Stomach (tissue), 9 donors: ENCODE measurements around the gene SKIC2. TPM values are rescaled to one million over a fixed set of nuclear protein-coding genes. Genes with fewer than 3 reads are reported as not detected.
"Not testable (repeated sequence)": the region's sequence is repeated elsewhere in the genome, so short reads cannot be mapped to it uniquely, and the experiment has no call there.

Experiments
- DNase-seq, 2 donors: peaks; one replicate each; pipeline versions ENCODE4 v3.0.0 to v3.0.0-alpha.2; 2013 to 2019
- H3K27ac ChIP-seq, 5 donors: fragments of 200-600 bp in 4 of 5; sonication (generic) in 4 of 5; one replicate each; pipeline ENCODE4 v1.5.1; 2013 to 2019; ENCODE audit warnings: mild to moderate bottlenecking in 1 of 5, moderate library complexity in 1 of 5
- H3K27me3 ChIP-seq, 3 donors: fragments of 200-600 bp; sonication (generic); one replicate each; pipeline ENCODE4 v1.5.1; 2017 to 2019; ENCODE audit warnings: mixed run types in 1 of 3
- H3K36me3 ChIP-seq, 4 donors: fragments of 200-600 bp; sonication (generic); 1 replicate in 3 of 4; 2 replicates in 1 of 4; pipeline ENCODE4 v1.5.1; 2016 to 2019
- H3K4me1 ChIP-seq, 4 donors: fragments of 200-600 bp; sonication (generic); one replicate each; pipeline ENCODE4 v1.5.1; 2016 to 2019
- H3K4me3 ChIP-seq, 4 donors: fragments of 200-600 bp; sonication (generic) in 3 of 4; one replicate each; pipeline ENCODE4 v1.5.1; 2016 to 2019; ENCODE audit warnings: mild to moderate bottlenecking in 1 of 4
- H3K9me3 ChIP-seq, 4 donors: fragments of 200-600 bp; sonication (generic); one replicate each; pipeline ENCODE4 v1.5.1; 2016 to 2019
- CTCF ChIP-seq, 7 experiments: fragments of 450-650 bp in 4 of 7; fragments of 200-600 bp in 3 of 7; sonication (generic) in 3 of 7; IDR thresholded peaks; one replicate each; pipeline ENCODE4 v1.5.1; 2016 to 2019; ENCODE audit warnings: antibody characterized with exemption in 7 of 7, control low read depth in 2 of 7, mild to moderate bottlenecking in 1 of 7
- EP300 ChIP-seq: sonication (generic); formaldehyde crosslinking; IDR thresholded peaks from one replicate; pipeline ENCODE4 v1.6.1; 2017; ENCODE audit warnings: antibody characterized with exemption
- POLR2A ChIP-seq, 4 donors: fragments of 450-650 bp; IDR thresholded peaks; one replicate each; pipeline ENCODE4 v1.6.1; 2016; ENCODE audit warnings: antibody characterized with exemption in 4 of 4, control low read depth in 2 of 4, mild to moderate bottlenecking in 1 of 4, moderate library complexity in 1 of 4
- POLR2AphosphoS5 ChIP-seq, 3 donors: sonication (generic); formaldehyde crosslinking; IDR thresholded peaks; one replicate each; pipeline ENCODE4 v1.6.1; 2016; ENCODE audit warnings: antibody characterized with exemption in 3 of 3
- WGBS, 5 donors: extraction: QIAGEN DNeasy Blood & Tissue Kit in 3 of 5; methylation state at CpG; one replicate each; pipeline versions ENCODE4 v1.1.5 to v1.1.7; 2013 to 2018; 5-methylcytosine and 5-hydroxymethylcytosine counted together
- intact Hi-C: fragments of 100-400 bp; cut with DNase I; formaldehyde crosslinking; loops from one replicate; pipeline ENCODE4 v1.15.1; 2023; ENCODE audit warnings: low total_unique reads
- polyA plus RNA-seq, 3 donors: library from polyadenylated mRNA; stranded (reverse); fragments of 200-250 nt; gene quantifications; one replicate each; pipeline ENCODE4 v1.2.3, GENCODE V29; 2013
- total RNA-seq, 5 donors: library from RNA; depleted of rRNA; stranded (reverse); fragments of >200 nt; gene quantifications; one replicate each; pipeline versions ENCODE4 v1.1.0 to v1.2.3, GENCODE V29; 2014 to 2016
- donor health status: healthy with polysubstance abuse.
- donor health status: Bipolar disorder and iron deficiency.
- donor health status: healthy.

The SKIC2 gene
- total and polyA plus RNA-seq, 8 donors = 22.0 to 478 (median 88.0) TPM

GRCh38 chr6:31979238-31979898, 20.4 kb downstream of the SKIC2 start:
- intact Hi-C loops = no loop called here
- Histone ChIP-seq H3K27me3 (no peaks in the 10 kb centered on the region), H3K4me3 (no peak overlapping the region), H3K9me3 (no peaks in the 10 kb centered on the region), H3K27ac (no peak overlapping the region), H3K4me1 (peaks cover 0 to 3% (median 0%) of the 10 kb centered on the region in 4 donors), H3K36me3 (peaks cover 0 to 25% (median 21%) of the 10 kb centered on the region in 4 donors)
- WGBS, 5 donors = 81 to 97% (median 89%) methylated on average over 3 of the region's 3 CpGs
- TF ChIP-seq EP300 (no peak), POLR2A (IDR thresholded peaks at IDR 0.05) (no peak), CTCF (IDR thresholded peaks at IDR 0.05) (no peak), POLR2AphosphoS5 (IDR thresholded peaks at IDR 0.05) (no peak)
- DNase-seq = no peak

DNA sequence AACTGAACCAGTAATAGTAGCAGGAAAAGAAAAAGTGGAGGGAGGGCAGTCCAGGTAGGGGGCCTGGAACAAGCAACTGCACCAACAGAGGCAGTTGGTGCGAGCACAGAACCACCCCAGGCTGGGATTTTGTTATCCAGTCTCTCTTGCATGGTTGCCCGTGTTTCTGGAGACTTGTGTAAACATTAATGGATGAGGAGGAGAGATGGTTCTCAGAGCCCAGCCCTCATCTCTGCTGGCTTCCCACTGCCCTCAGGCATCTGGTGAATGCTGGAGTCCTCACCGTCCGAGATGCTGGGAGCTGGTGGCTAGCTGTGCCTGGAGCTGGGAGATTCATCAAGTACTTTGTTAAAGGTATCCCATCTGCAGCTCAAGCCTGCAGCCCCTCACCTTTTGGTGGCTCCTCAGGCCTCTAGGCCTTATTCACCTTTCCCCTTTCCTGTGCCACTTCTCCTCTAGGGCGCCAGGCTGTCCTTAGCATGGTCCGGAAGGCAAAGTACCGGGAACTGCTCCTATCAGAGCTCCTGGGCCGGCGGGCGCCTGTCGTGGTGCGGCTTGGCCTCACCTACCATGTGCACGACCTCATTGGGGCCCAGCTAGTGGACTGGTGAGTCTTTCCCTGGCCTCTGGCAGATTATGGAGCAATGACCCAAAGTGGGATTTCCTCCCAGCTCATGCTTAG, 21.4 kb downstream of the SKIC2 start:
- H3K4me1 ChIP-seq, DNase-seq, H3K4me3 ChIP-seq, H3K27ac ChIP-seq, H3K27me3 ChIP-seq, intact Hi-C loops, H3K9me3 ChIP-seq: not testable (repeated sequence)
- peaks cover 0 to 25% (median 17%) of the 10 kb centered on the region in 4 donors for H3K36me3 ChIP-seq
- 90 to 96% (median 91%) methylated on average over 6 to 13 of the region's 13 CpGs for WGBS, 5 donors

DNA sequence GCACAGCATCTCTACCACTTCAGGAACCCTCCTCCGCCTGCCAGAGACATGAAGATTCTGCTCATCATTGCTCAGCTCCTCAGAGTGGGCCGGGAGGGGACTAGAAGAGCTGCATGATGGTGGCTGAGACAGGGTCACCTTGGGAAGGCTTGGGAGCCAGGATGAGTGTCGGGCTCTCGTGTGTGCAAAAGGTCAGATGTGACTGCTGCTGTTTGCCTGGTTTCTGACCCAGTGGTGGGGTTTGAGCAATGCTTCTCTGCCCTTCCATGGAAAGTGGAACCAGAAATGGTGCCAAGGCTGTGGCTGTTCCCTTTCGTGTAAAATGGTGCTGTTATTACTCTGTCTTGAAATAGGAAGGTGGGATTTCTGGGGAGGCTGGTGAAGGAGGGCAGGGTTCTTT, 22.0 kb downstream of the SKIC2 start:
- no CpG with 5 or more reads among the region's 5 CpGs for WGBS, 5 donors
- H3K4me3 ChIP-seq, H3K4me1 ChIP-seq, H3K27ac ChIP-seq, DNase-seq, H3K9me3 ChIP-seq, intact Hi-C loops, H3K27me3 ChIP-seq: not testable (repeated sequence)
- H3K36me3 ChIP-seq = peaks cover 0 to 25% (median 16%) of the 10 kb centered on the region in 4 donors

DNA sequence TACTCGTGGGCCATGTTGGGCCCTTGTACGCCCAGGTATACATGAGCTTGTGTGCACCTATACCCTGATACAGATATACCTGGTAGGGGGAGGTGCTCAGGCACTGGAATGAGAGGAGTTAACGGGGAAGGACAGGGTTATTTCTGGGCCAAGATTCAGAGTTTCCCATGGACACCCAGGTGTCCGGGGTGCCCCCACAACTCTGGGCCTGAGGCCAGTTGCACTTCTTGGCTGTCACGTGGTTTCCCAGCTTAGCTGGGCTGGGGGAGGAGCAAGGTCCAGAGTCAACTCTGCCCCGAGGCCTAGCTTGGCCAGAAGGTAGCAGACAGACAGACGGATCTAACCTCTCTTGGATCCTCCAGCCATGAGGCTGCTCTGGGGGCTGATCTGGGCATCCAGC, 22.8 kb downstream of the SKIC2 start, which contains the start of gene C4A:
Gene C4A, plus strand, starts transcription at position 314 of the 400 bp plus-strand sequence. Its CDS starts 51 bp downstream, at position 365.
- H3K36me3 ChIP-seq = peaks cover 0 to 19% (median 16%) of the 10 kb centered on the region in 4 donors
- H3K4me1 ChIP-seq, intact Hi-C loops, H3K27ac ChIP-seq, H3K9me3 ChIP-seq, H3K27me3 ChIP-seq, DNase-seq, H3K4me3 ChIP-seq: not testable (repeated sequence)
- WGBS, 5 donors = no CpG with 5 or more reads among the region's 7 CpGs

DNA sequence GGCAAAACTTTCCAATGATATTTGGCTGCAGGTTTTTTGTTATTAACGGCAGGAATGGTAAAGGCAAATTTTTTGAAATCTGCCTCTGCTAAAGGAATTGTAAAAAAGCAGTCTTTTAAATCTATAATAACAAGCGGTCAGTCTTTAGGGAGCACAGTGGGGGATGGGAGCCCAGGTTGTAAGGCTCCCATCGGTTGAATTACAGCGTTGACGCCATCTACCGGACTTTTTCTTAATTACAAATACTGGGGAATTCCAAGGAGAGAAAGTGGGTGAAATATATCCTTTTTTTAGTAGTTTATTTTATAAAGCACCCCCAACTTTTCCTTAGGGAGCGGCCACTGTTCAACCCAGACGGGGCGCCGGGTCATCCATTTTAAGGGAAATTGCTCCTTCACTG, 30.4 kb downstream of the SKIC2 start:
- WGBS, 5 donors = no CpG with 5 or more reads among the region's 10 CpGs
- DNase-seq, H3K27ac ChIP-seq, H3K4me3 ChIP-seq, H3K4me1 ChIP-seq, H3K36me3 ChIP-seq, H3K9me3 ChIP-seq, intact Hi-C loops, H3K27me3 ChIP-seq: not testable (repeated sequence)

GRCh38 chr6:31994421-31994820, 35.4 kb downstream of the SKIC2 start:
- DNase-seq, H3K27ac ChIP-seq, H3K36me3 ChIP-seq, H3K4me3 ChIP-seq, H3K9me3 ChIP-seq, intact Hi-C loops, H3K4me1 ChIP-seq, H3K27me3 ChIP-seq: not testable (repeated sequence)
- WGBS, 5 donors = 90 to 99% (median 97%) methylated on average over 8 of the region's 14 CpGs; no CpG with 5 or more reads in 2 of the 5 donors

DNA sequence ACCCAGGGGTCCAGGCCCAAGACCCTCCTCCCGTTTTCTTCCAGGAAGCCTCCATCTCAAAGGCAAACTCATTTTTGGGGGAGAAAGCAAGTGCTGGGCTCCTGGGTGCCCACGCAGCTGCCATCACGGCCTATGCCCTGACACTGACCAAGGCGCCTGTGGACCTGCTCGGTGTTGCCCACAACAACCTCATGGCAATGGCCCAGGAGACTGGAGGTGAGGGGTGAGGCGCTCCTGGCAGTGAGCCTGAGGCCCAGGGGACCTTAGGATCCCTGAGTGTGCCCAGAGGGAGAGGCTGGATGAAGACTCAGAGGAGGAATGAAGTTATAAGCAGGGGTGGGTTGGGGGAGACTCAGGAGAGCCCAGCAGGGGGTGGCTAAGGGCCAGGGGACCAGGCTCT, 37.4 kb downstream of the SKIC2 start:
- DNase-seq, H3K4me3 ChIP-seq, H3K36me3 ChIP-seq, H3K27ac ChIP-seq, intact Hi-C loops, H3K4me1 ChIP-seq, H3K27me3 ChIP-seq, H3K9me3 ChIP-seq: not testable (repeated sequence)
- whole genome bisulfite sequencing, 5 donors = 85 to 94% (median 90%) methylated on average over 5 to 6 of the region's 6 CpGs; no CpG with 5 or more reads in 1 of the 5 donors

DNA sequence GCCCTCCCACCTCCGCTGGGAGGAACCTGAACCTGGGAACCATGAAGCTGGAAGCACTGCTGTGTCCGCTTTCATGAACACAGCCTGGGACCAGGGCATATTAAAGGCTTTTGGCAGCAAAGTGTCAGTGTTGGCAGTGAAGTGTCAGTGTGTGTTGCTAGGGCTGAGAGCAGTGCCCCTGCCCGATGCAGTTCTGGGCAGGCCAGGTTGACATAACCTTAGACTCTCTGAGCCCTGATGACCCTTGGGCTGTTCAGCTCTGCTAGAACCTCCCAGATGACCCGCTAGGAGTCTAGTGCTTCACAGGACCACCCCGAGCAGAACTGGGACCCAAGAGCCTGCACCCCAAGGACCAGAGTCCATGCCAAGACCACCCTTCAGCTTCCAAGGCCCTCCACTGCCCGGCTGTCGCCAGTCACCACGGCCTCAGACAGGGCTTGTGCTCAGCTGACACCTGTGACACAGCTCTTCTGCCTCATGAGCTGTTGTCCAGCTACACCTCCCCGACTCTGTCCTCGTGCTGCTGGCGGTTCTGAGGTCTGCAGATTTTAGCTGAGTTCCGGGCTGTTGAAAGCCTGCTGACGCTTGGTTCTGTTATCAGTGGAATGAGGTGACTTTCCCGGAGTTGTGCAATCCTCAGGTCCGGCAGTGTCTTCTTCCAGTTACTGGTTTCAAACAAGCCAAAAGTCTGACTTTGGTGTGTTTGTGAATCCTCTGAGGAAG, 43.7 kb downstream of the SKIC2 start:
- H3K27ac ChIP-seq, H3K4me3 ChIP-seq, H3K27me3 ChIP-seq, intact Hi-C loops, H3K4me1 ChIP-seq, DNase-seq, H3K36me3 ChIP-seq, H3K9me3 ChIP-seq: not testable (repeated sequence)
- WGBS, 5 donors = no CpG with 5 or more reads among the region's 15 CpGs

DNA sequence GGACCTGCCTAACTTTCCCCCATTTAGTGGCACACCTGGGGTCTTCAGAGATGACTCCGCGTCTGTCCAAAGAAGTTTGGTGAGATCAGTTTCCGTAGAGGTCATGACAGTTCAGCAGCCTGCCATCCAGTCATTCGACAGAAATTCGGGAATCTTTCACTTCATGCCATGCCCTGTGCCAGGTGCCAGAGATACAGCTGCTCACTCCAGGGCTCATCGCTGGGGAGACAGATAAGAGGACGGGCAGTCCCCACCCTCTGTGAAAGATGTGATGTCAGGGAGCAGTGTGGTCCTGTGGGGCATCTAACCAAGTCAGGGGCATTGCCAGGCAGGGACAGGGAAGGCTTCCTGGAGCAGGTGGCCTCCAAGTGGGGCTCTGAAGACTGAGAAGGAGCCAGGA, 44.3 kb downstream of the SKIC2 start:
- H3K36me3 ChIP-seq, H3K4me1 ChIP-seq, H3K4me3 ChIP-seq, H3K27ac ChIP-seq, DNase-seq, intact Hi-C loops, H3K27me3 ChIP-seq, H3K9me3 ChIP-seq: not testable (repeated sequence)
- WGBS, 5 donors = no CpG with 5 or more reads among the region's 7 CpGs

DNA sequence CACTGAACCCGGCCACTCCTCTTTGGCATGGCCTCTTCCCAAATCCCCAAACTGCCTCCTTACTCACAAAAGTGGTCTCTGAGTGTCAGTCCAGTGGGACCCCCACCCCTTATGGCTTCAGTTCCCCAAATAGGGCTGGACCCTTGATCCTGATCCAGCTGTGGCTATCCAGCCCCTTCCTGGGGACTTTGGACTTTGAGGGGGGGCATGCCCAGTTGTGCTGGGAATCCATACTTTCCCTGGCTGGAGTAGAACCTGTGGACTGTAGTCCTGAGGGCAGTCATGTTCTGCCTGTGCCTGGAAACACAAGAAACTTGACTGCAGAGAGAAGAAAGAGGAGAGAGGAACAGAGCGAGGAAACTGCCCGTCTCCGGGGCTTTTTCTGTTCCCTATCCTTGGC, 45.4 kb downstream of the SKIC2 start:
- H3K36me3 ChIP-seq, H3K4me3 ChIP-seq, H3K27me3 ChIP-seq, intact Hi-C loops, DNase-seq, H3K27ac ChIP-seq, H3K4me1 ChIP-seq, H3K9me3 ChIP-seq: not testable (repeated sequence)
- WGBS, 5 donors = 78 to 88% (median 82%) methylated on average over 3 to 4 of the region's 4 CpGs
